HCT116 (cell line): ENCODE data around the gene ITPR2.

Source experiments
- CBX3 ChIP-seq: IDR thresholded peaks from 2 replicates; pipeline ENCODE4 v1.6.1; 2012; ENCODE audit warnings: low read depth
- CEBPB ChIP-seq: IDR thresholded peaks from 2 replicates; pipeline ENCODE4 v1.6.1; 2012; ENCODE audit warnings: low read depth
- EZH2 ChIP-seq: fragments of 200-600 bp; sonication (generic); IDR thresholded peaks from 2 replicates; pipeline ENCODE4 v1.6.1; 2017; ENCODE audit warnings: antibody characterized with exemption, mixed run types
- EZH2phosphoT487 ChIP-seq: fragments of 200-600 bp; IDR thresholded peaks from 2 replicates; pipeline ENCODE4 v1.6.1; 2018; ENCODE audit warnings: antibody characterized with exemption, borderline replicate concordance
- FOSL1 ChIP-seq: IDR thresholded peaks from 2 replicates; pipeline ENCODE4 v1.6.1; 2012; ENCODE audit warnings: low read depth
- JUND ChIP-seq: IDR thresholded peaks from 2 replicates; pipeline ENCODE4 v1.6.1; 2012
- POLR2A ChIP-seq: IDR thresholded peaks from 2 replicates; pipeline ENCODE4 v1.7.0; 2011; ENCODE audit warnings: borderline replicate concordance; ENCODE audit not compliant: insufficient read depth, insufficient read length; ENCODE audit errors: extremely low read depth
- POLR2AphosphoS5 ChIP-seq: IDR thresholded peaks from 2 replicates; pipeline ENCODE4 v1.6.1; 2011; ENCODE audit warnings: mild to moderate bottlenecking, low read depth, low read length, moderate library complexity
- YY1 ChIP-seq: IDR thresholded peaks from 2 replicates; pipeline ENCODE4 v1.6.1; 2011; ENCODE audit warnings: low read length, low read depth, moderate library complexity, mild to moderate bottlenecking; ENCODE audit not compliant: insufficient replicate concordance; ENCODE audit errors: extremely low read depth
- ZFX ChIP-seq: fragments of 450-650 bp; IDR thresholded peaks from 2 replicates; pipeline ENCODE4 v1.6.1; 2017
- TF ChIP-seq, protein P1 (sequence below), 3 experiments: fragments of 200-600 bp in 1 of 3; sonication (generic) in 1 of 3; IDR thresholded peaks in 2 of 3; conservative IDR thresholded peaks in 1 of 3; 2 replicates each; pipeline ENCODE4 v1.5.1; 2012 to 2017; ENCODE audit warnings: low read depth in 2 of 3, low read length in 2 of 3, antibody characterized with exemption in 1 of 3, borderline replicate concordance in 1 of 3, control low read depth in 1 of 3, mild to moderate bottlenecking in 1 of 3, mixed read lengths in 1 of 3, mixed run types in 1 of 3, moderate library complexity in 1 of 3; ENCODE audit not compliant: insufficient read depth in 1 of 3
- TF ChIP-seq, protein P2 (sequence below): IDR thresholded peaks from 2 replicates; pipeline ENCODE4 v1.6.1; 2012; ENCODE audit warnings: low read depth
- TF ChIP-seq, protein P3 (sequence below): IDR thresholded peaks from 2 replicates; pipeline ENCODE4 v1.6.1; 2012
- TF ChIP-seq, protein P4 (sequence below): IDR thresholded peaks from 2 replicates; pipeline ENCODE4 v1.6.1; 2011; ENCODE audit warnings: mild to moderate bottlenecking, low read length, moderate library complexity; ENCODE audit not compliant: insufficient replicate concordance; ENCODE audit errors: extremely low read depth

DNA sequence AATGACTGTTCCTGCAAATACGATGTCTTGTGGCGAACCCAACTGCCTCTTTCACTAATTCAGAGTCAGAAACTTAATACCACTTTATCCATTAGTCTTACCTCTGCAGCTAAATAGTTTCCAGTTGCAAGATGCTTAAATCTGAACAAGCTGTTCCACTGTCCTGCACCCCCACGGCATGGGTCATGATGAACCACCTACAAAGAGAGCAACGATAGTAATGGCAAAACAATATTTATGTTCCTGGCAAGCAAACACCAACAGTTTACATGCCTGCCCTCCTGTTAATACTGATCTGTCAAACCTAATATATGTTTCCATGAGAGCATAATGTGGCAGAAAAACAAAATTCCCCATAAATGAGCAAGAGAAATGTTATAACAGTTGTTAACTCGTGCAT lies 121.9 kb downstream of the ITPR2 start:
- TF ChIP-seq, protein P1, sequence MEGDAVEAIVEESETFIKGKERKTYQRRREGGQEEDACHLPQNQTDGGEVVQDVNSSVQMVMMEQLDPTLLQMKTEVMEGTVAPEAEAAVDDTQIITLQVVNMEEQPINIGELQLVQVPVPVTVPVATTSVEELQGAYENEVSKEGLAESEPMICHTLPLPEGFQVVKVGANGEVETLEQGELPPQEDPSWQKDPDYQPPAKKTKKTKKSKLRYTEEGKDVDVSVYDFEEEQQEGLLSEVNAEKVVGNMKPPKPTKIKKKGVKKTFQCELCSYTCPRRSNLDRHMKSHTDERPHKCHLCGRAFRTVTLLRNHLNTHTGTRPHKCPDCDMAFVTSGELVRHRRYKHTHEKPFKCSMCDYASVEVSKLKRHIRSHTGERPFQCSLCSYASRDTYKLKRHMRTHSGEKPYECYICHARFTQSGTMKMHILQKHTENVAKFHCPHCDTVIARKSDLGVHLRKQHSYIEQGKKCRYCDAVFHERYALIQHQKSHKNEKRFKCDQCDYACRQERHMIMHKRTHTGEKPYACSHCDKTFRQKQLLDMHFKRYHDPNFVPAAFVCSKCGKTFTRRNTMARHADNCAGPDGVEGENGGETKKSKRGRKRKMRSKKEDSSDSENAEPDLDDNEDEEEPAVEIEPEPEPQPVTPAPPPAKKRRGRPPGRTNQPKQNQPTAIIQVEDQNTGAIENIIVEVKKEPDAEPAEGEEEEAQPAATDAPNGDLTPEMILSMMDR (IDR thresholded peaks at IDR 0.05 in 2 of 3, conservative IDR thresholded peaks at IDR 0.05 in 1 of 3; ENCODE audit: borderline replicate concordance in 1 of 3, insufficient read depth in 1 of 3, low read depth in 2 of 3, low read length in 2 of 3), result no peak
- TF ChIP-seq EZH2phosphoT487 (no peak), EZH2 (no peak), CBX3 (no peak), CEBPB (no peak), POLR2A (no peak), POLR2AphosphoS5 (no peak), YY1 (no peak), JUND (no peak), ZFX (no peak), FOSL1 (no peak)
- TF ChIP-seq, protein P2, sequence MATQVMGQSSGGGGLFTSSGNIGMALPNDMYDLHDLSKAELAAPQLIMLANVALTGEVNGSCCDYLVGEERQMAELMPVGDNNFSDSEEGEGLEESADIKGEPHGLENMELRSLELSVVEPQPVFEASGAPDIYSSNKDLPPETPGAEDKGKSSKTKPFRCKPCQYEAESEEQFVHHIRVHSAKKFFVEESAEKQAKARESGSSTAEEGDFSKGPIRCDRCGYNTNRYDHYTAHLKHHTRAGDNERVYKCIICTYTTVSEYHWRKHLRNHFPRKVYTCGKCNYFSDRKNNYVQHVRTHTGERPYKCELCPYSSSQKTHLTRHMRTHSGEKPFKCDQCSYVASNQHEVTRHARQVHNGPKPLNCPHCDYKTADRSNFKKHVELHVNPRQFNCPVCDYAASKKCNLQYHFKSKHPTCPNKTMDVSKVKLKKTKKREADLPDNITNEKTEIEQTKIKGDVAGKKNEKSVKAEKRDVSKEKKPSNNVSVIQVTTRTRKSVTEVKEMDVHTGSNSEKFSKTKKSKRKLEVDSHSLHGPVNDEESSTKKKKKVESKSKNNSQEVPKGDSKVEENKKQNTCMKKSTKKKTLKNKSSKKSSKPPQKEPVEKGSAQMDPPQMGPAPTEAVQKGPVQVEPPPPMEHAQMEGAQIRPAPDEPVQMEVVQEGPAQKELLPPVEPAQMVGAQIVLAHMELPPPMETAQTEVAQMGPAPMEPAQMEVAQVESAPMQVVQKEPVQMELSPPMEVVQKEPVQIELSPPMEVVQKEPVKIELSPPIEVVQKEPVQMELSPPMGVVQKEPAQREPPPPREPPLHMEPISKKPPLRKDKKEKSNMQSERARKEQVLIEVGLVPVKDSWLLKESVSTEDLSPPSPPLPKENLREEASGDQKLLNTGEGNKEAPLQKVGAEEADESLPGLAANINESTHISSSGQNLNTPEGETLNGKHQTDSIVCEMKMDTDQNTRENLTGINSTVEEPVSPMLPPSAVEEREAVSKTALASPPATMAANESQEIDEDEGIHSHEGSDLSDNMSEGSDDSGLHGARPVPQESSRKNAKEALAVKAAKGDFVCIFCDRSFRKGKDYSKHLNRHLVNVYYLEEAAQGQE, result no peak
- TF ChIP-seq, protein P3, sequence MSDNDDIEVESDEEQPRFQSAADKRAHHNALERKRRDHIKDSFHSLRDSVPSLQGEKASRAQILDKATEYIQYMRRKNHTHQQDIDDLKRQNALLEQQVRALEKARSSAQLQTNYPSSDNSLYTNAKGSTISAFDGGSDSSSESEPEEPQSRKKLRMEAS, result no peak
- TF ChIP-seq, protein P4, sequence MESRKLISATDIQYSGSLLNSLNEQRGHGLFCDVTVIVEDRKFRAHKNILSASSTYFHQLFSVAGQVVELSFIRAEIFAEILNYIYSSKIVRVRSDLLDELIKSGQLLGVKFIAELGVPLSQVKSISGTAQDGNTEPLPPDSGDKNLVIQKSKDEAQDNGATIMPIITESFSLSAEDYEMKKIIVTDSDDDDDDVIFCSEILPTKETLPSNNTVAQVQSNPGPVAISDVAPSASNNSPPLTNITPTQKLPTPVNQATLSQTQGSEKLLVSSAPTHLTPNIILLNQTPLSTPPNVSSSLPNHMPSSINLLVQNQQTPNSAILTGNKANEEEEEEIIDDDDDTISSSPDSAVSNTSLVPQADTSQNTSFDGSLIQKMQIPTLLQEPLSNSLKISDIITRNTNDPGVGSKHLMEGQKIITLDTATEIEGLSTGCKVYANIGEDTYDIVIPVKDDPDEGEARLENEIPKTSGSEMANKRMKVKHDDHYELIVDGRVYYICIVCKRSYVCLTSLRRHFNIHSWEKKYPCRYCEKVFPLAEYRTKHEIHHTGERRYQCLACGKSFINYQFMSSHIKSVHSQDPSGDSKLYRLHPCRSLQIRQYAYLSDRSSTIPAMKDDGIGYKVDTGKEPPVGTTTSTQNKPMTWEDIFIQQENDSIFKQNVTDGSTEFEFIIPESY, result no peak
